Neural progenitor cell (in vitro differentiated cells): ENCODE data around the gene NFATC2.

Source experiments
- CTCF ChIP-seq: fragments of 200-600 bp; sonication (generic); IDR thresholded peaks from 2 replicates; pipeline ENCODE4 v1.5.1; 2017; ENCODE audit warnings: antibody characterized with exemption, mild to moderate bottlenecking
- EZH2 ChIP-seq: fragments of 200-600 bp; sonication (generic); IDR thresholded peaks from 2 replicates; pipeline ENCODE4 v1.6.1; 2017; ENCODE audit warnings: antibody characterized with exemption, mild to moderate bottlenecking, moderate library complexity
- EZH2phosphoT487 ChIP-seq: fragments of 200-600 bp; sonication (generic); IDR thresholded peaks from 2 replicates; pipeline ENCODE4 v1.6.1; 2017; ENCODE audit warnings: antibody characterized with exemption

- TF ChIP-seq EZH2phosphoT487 (no peak), CTCF (no peak), EZH2 (no peak)
Observed at GRCh38 chr20:51579137-51579536, 36.6 kb upstream of the NFATC2 start.
